Left hindlimb (tissue), 1 donor: ENCODE data around the gene PRR19.

Experiments used
- DNase-seq: peaks from one replicate; pipeline ENCODE4 v3.0.0-alpha.2; 2018

The PRR19 gene

GRCh38 chr19:42353341-42354015 lies 51.5 kb downstream of the PRR19 start:
- no peak for DNase-seq

DNA sequence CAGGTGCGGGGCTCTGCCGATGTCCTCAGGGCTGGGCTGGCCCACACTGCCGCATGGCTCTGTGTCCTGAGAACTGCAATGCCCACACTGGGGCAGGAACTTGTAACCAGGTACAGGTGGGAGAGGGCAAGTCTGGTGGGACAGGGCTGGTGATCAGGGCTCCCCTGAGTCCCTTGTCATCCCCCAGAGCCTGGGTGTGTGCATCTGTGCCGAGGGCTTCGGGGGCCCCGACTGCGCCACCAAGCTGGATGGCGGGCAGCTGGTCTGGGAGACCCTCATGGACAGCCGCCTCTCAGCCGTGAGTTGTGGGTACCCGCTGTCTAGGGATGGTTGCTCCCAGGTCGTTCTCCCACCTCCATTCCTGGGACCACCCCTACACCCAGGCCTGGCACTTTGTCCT lies 54.0 kb downstream of the PRR19 start:
- DNase-seq = no peak

DNA sequence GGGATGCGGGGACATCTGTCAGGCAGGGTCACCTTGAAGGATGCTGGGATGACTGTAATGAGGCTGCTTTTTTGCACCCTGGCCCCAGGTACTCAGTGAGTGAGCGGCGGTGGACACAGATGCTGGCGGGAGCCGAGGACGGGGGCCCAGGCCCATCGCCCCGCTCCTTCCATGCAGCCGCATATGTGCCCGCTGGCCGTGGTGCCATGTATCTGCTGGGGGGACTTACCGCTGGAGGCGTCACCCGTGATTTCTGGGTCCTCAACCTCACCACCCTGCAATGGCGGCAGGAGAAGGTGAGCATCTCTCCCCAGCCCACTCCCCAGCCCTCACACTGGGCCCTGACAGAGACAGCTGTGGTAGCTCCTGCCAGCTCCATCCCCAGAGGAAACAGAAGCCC lies 54.8 kb downstream of the PRR19 start:
- DNase-seq = no peak

DNA sequence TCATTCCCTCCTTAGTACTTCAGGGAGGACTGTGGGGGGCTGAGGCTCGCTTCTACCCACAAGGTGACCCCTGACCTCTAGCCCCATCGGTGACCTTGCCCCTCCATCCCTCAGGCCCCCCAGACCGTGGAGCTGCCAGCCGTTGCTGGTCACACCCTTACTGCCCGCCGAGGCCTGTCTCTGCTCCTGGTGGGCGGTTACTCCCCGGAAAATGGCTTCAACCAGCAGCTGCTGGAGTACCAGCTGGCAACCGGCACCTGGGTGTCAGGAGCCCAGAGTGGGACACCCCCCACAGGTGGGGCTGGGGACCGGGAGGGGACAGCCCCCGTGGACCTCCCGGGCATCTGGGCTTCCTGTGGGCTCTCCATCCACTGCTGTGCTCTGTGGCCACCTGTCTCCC lies 55.4 kb downstream of the PRR19 start:
- DNase-seq = no peak
